HG02623 (cell line): ENCODE measurements around the gene BANP.
"Not testable (repeated sequence)": the region's sequence is repeated elsewhere in the genome, so short reads cannot be mapped to it uniquely, and the experiment has no call there.

Experiments used
- ATAC-seq: cut with Tn5 transposase; IDR thresholded peaks from one replicate; pipeline ENCODE4 v1.9.1; 2021; ENCODE audit warnings: moderate library complexity; ENCODE audit not compliant: unreplicated experiment

The BANP gene

GRCh38 chr16:87965417-87965816, 14.2 kb downstream of the BANP start:
- ATAC-seq, result no peak

GRCh38 chr16:87966064-87966645, 14.9 kb downstream of the BANP start:
- ATAC-seq, result no peak

GRCh38 chr16:87966685-87967185, 15.5 kb downstream of the BANP start:
- no peak for ATAC-seq

GRCh38 chr16:87968541-87968940, 17.3 kb downstream of the BANP start:
- no peak for ATAC-seq

- no peak for ATAC-seq
Observed at GRCh38 chr16:87970186-87970585, 19.0 kb downstream of the BANP start.

- ATAC-seq, result no peak
Observed at GRCh38 chr16:87971933-87972332, 20.7 kb downstream of the BANP start.

- no peak for ATAC-seq
Observed at GRCh38 chr16:87973717-87974116, 22.5 kb downstream of the BANP start.

GRCh38 chr16:87974178-87974577, 22.9 kb downstream of the BANP start:
- no peak for ATAC-seq

GRCh38 chr16:87976665-87977064, 25.4 kb downstream of the BANP start:
- no peak for ATAC-seq

GRCh38 chr16:87978127-87978526, 26.9 kb downstream of the BANP start:
- no peak for ATAC-seq

GRCh38 chr16:87979352-87979751, 28.1 kb downstream of the BANP start:
- ATAC-seq, result no peak

GRCh38 chr16:87979911-87980630, 28.8 kb downstream of the BANP start:
- not testable (repeated sequence) for ATAC-seq

GRCh38 chr16:87981376-87981775, 30.1 kb downstream of the BANP start:
- ATAC-seq, result not testable (repeated sequence)

- ATAC-seq, result no peak
Observed at GRCh38 chr16:87982581-87983041, 31.4 kb downstream of the BANP start.

- not testable (repeated sequence) for ATAC-seq
Observed at GRCh38 chr16:87983072-87983736, 32.0 kb downstream of the BANP start.

GRCh38 chr16:87983737-87984097, 32.5 kb downstream of the BANP start:
- not testable (repeated sequence) for ATAC-seq

- ATAC-seq, result not testable (repeated sequence)
Observed at GRCh38 chr16:87984180-87984579, 32.9 kb downstream of the BANP start.

- no peak for ATAC-seq
Observed at GRCh38 chr16:87984632-87985267, 33.5 kb downstream of the BANP start.

GRCh38 chr16:87985493-87985892, 34.3 kb downstream of the BANP start:
- not testable (repeated sequence) for ATAC-seq

GRCh38 chr16:87986361-87986849, 35.2 kb downstream of the BANP start:
- not testable (repeated sequence) for ATAC-seq

- ATAC-seq, result not testable (repeated sequence)
Observed at GRCh38 chr16:87988596-87988995, 37.4 kb downstream of the BANP start.
